Cardiac muscle cell (in vitro differentiated cells and primary cell): ENCODE measurements around the gene DCHS2. TPM values are rescaled to one million over a fixed set of nuclear protein-coding genes. Genes with fewer than 3 reads are reported as not detected.

Source experiments
- DNase-seq, 2 donors: peaks; one replicate each; pipeline versions ENCODE4 v3.0.0 to v3.0.0-alpha.2; 2010 to 2017; ENCODE audit warnings: low read depth in 1 of 2, low spot score in 1 of 2
- H3K27ac ChIP-seq: fragments of 200-600 bp; sonication (generic); 2 replicates; pipeline ENCODE4 v1.5.1; 2016
- H3K27me3 ChIP-seq: fragments of 200-600 bp; sonication (generic); 2 replicates; pipeline ENCODE4 v1.6.0; 2016; ENCODE audit warnings: control low read depth
- H3K36me3 ChIP-seq: fragments of 200-600 bp; sonication (generic); 2 replicates; pipeline ENCODE4 v1.5.1; 2016; ENCODE audit warnings: control low read depth
- H3K4me1 ChIP-seq: fragments of 200-600 bp; sonication (generic); 2 replicates; pipeline ENCODE4 v1.8.1; 2017; ENCODE audit warnings: low read depth, mild to moderate bottlenecking, mixed run types
- H3K4me3 ChIP-seq: fragments of 200-600 bp; sonication (generic); 2 replicates; pipeline ENCODE4 v1.5.1; 2016; ENCODE audit warnings: mild to moderate bottlenecking
- H3K9me3 ChIP-seq: fragments of 200-600 bp; sonication (generic); 2 replicates; pipeline ENCODE4 v1.5.1; 2017; ENCODE audit warnings: low read depth, mild to moderate bottlenecking, control low read depth
- CTCF ChIP-seq: IDR thresholded peaks from 2 replicates; pipeline ENCODE4 v1.5.1; 2012; ENCODE audit warnings: low read depth, mild to moderate bottlenecking, low read length
- polyA plus RNA-seq: library from polyadenylated mRNA; unstranded; fragments of >200 nt; fragmentation: Nextera tagmentation; extraction: Ambion mirVana; gene quantifications from 2 replicates; pipeline ENCODE4 v1.2.1, GENCODE V29; 2016
- total RNA-seq: library from RNA; depleted of rRNA; stranded (reverse); fragments of >200 nt; gene quantifications from 2 replicates; pipeline ENCODE4 v1.2.3, GENCODE V29; 2016

DCHS2 gene
- total and polyA plus RNA-seq, 2 experiments from 2014 or later = 0.09 TPM; not detected in 1

DNA sequence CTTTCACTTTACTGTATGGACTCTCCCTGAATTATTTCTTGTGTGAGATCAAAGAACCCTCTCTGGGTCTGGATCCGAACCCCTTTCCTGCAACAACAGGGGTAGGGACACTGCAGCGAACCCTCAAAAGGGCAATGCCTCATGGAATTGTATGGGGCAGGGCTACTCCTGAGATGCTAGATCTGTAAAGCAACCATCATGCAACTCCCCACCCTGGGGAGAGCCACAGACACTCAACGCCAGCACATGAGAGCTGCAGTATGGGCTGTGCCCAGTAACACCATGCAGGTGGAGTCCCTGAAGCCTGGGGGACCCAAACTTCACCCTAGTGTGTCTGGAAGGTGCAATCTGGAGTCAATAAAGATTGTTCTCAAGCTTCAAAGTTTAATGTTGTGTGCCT is 304.7 kb downstream of the DCHS2 start:
- DNase-seq = no peak
- TF ChIP-seq CTCF = no peak
- H3K27me3 ChIP-seq = no peaks in the 10 kb centered on the region
- H3K4me1 ChIP-seq = no peaks in the 10 kb centered on the region
- no peak overlapping the region for H3K27ac ChIP-seq
- H3K36me3 ChIP-seq = no peaks in the 10 kb centered on the region
- H3K9me3 ChIP-seq = no peaks in the 10 kb centered on the region
- no peak overlapping the region for H3K4me3 ChIP-seq

- Histone ChIP-seq H3K27ac (no peak overlapping the region), H3K36me3 (no peaks in the 10 kb centered on the region), H3K9me3 (no peaks in the 10 kb centered on the region), H3K27me3 (no peaks in the 10 kb centered on the region), H3K4me3 (no peak overlapping the region), H3K4me1 (no peaks in the 10 kb centered on the region)
- no peak for DNase-seq
- TF ChIP-seq CTCF = no peak
Measured at GRCh38 chr4:154186035-154186434, 305.6 kb downstream of the DCHS2 start.

GRCh38 chr4:154184238-154184637 is 307.4 kb downstream of the DCHS2 start:
- no peaks in the 10 kb centered on the region for H3K4me1 ChIP-seq
- H3K27ac ChIP-seq = no peak overlapping the region
- no peak overlapping the region for H3K4me3 ChIP-seq
- no peaks in the 10 kb centered on the region for H3K9me3 ChIP-seq
- H3K27me3 ChIP-seq = no peaks in the 10 kb centered on the region
- no peak for TF ChIP-seq CTCF
- H3K36me3 ChIP-seq = no peaks in the 10 kb centered on the region
- no peak for DNase-seq

DNA sequence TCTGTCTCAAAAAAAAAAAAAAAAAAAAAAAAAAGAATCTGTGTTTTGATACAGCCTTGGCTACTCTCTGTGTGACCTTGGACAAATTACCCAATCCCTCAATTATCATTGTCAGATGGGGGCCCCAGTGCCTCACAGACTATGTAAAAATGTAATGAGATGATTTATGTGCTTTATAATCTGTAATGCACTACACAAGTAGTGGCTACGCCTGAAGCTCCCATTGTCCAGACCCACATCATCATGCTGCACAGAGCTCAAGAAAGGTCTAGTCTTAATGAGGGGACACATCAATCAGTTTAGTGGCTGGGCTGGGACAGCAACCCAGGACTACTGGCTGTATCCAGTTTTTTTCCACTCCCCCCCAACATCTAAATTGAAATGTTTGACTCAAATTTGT is 308.3 kb downstream of the DCHS2 start:
- Histone ChIP-seq H3K4me1 (no peaks in the 10 kb centered on the region), H3K9me3 (no peaks in the 10 kb centered on the region), H3K27ac (no peak overlapping the region), H3K4me3 (no peak overlapping the region), H3K36me3 (no peaks in the 10 kb centered on the region), H3K27me3 (no peaks in the 10 kb centered on the region)
- TF ChIP-seq CTCF = no peak
- DNase-seq = no peak

Other genes with a start within 250 kb of the DCHS2 start
- 25.6 and 27.6 TPM in 2 replicates for gene PLRG1, start 58.6 kb upstream of the DCHS2 start, total RNA-seq
- 61.6 and 84.1 TPM in 2 replicates for gene PLRG1, start 58.6 kb upstream of the DCHS2 start, polyA plus RNA-seq
- 0.48 and 1.9 TPM in 2 replicates for gene FGB, start 71.2 kb upstream of the DCHS2 start, total RNA-seq
- gene FGB, start 71.2 kb upstream of the DCHS2 start, polyA plus RNA-seq = 0.99 TPM in 1 of 2 replicates, not detected in the other
- gene FGA, start 98.9 kb upstream of the DCHS2 start, total RNA-seq = not detected in 2 replicates
- gene FGA, start 98.9 kb upstream of the DCHS2 start, polyA plus RNA-seq = 0.31 TPM in 1 of 2 replicates, not detected in the other
- not detected in 2 replicates for gene FGG, start 120.9 kb upstream of the DCHS2 start, total RNA-seq
- 0.68 TPM in 1 of 2 replicates, not detected in the other for gene FGG, start 120.9 kb upstream of the DCHS2 start, polyA plus RNA-seq